Cardiac muscle cell (in vitro differentiated cells and primary cell): ENCODE measurements around the gene SMARCA4. TPM values are rescaled to one million over a fixed set of nuclear protein-coding genes. Genes with fewer than 3 reads are reported as not detected.
A peak's percentile ranks its signal among the peaks of the same experiment; 100 is the strongest.
"Not testable (repeated sequence)": the region's sequence is repeated elsewhere in the genome, so short reads cannot be mapped to it uniquely, and the experiment has no call there.

ENCODE experiments used
- DNase-seq, 2 donors: peaks; one replicate each; pipeline versions ENCODE4 v3.0.0 to v3.0.0-alpha.2; 2010 to 2017; ENCODE audit warnings: low read depth in 1 of 2, low spot score in 1 of 2
- H3K27ac ChIP-seq: fragments of 200-600 bp; sonication (generic); 2 replicates; pipeline ENCODE4 v1.5.1; 2016
- H3K27me3 ChIP-seq: fragments of 200-600 bp; sonication (generic); 2 replicates; pipeline ENCODE4 v1.6.0; 2016; ENCODE audit warnings: control low read depth
- H3K36me3 ChIP-seq: fragments of 200-600 bp; sonication (generic); 2 replicates; pipeline ENCODE4 v1.5.1; 2016; ENCODE audit warnings: control low read depth
- H3K4me1 ChIP-seq: fragments of 200-600 bp; sonication (generic); 2 replicates; pipeline ENCODE4 v1.8.1; 2017; ENCODE audit warnings: low read depth, mild to moderate bottlenecking, mixed run types
- H3K4me3 ChIP-seq: fragments of 200-600 bp; sonication (generic); 2 replicates; pipeline ENCODE4 v1.5.1; 2016; ENCODE audit warnings: mild to moderate bottlenecking
- H3K9me3 ChIP-seq: fragments of 200-600 bp; sonication (generic); 2 replicates; pipeline ENCODE4 v1.5.1; 2017; ENCODE audit warnings: low read depth, mild to moderate bottlenecking, control low read depth
- CTCF ChIP-seq: IDR thresholded peaks from 2 replicates; pipeline ENCODE4 v1.5.1; 2012; ENCODE audit warnings: low read depth, mild to moderate bottlenecking, low read length
- polyA plus RNA-seq: library from polyadenylated mRNA; unstranded; fragments of >200 nt; fragmentation: Nextera tagmentation; extraction: Ambion mirVana; gene quantifications from 2 replicates; pipeline ENCODE4 v1.2.1, GENCODE V29; 2016
- total RNA-seq: library from RNA; depleted of rRNA; stranded (reverse); fragments of >200 nt; gene quantifications from 2 replicates; pipeline ENCODE4 v1.2.3, GENCODE V29; 2016

SMARCA4 gene
- total and polyA plus RNA-seq, 2 experiments from 2014 or later = 178 to 212 TPM

GRCh38 chr19:11094520-11094894, 133.7 kb downstream of the SMARCA4 start:
- no peak for TF ChIP-seq CTCF
- H3K9me3 ChIP-seq = no peaks in the 10 kb centered on the region
- H3K4me3 ChIP-seq = no peak overlapping the region
- peaks cover 14% of the 10 kb centered on the region for H3K4me1 ChIP-seq
- peak overlapping the region; percentile 13 for H3K27ac ChIP-seq
- H3K36me3 ChIP-seq = peaks cover 24% of the 10 kb centered on the region
- no peak for DNase-seq
- H3K27me3 ChIP-seq = no peaks in the 10 kb centered on the region

GRCh38 chr19:11096210-11096841, 135.5 kb downstream of the SMARCA4 start:
- Histone ChIP-seq H3K27ac (peak overlapping the region; percentile 68), H3K36me3 (peaks cover 36% of the 10 kb centered on the region), H3K4me1 (peaks cover 12% of the 10 kb centered on the region), H3K4me3 (no peak overlapping the region), H3K9me3 (no peaks in the 10 kb centered on the region), H3K27me3 (no peaks in the 10 kb centered on the region)
- peak in 1 of 2 donors; percentile 85 for DNase-seq
- TF ChIP-seq CTCF = no peak

GRCh38 chr19:11097367-11097766, 136.5 kb downstream of the SMARCA4 start:
- not testable (repeated sequence) for H3K4me1 ChIP-seq, H3K9me3 ChIP-seq, H3K27ac ChIP-seq, H3K27me3 ChIP-seq, DNase-seq, H3K4me3 ChIP-seq
- peaks cover 42% of the 10 kb centered on the region for H3K36me3 ChIP-seq

- Histone ChIP-seq H3K4me1 (no peaks in the 10 kb centered on the region), H3K36me3 (peaks cover 52% of the 10 kb centered on the region), H3K27me3 (no peaks in the 10 kb centered on the region), H3K9me3 (no peaks in the 10 kb centered on the region), H3K27ac (no peak overlapping the region), H3K4me3 (no peak overlapping the region)
- TF ChIP-seq CTCF = no peak
- no peak for DNase-seq
Measured at GRCh38 chr19:11098327-11098726, 137.5 kb downstream of the SMARCA4 start.

GRCh38 chr19:11098861-11099260, 138.0 kb downstream of the SMARCA4 start:
- Histone ChIP-seq H3K4me1 (no peaks in the 10 kb centered on the region), H3K36me3 (peaks cover 56% of the 10 kb centered on the region), H3K27me3 (no peaks in the 10 kb centered on the region), H3K9me3 (no peaks in the 10 kb centered on the region), H3K4me3 (no peak overlapping the region), H3K27ac (no peak overlapping the region)
- no peak for DNase-seq
- TF ChIP-seq CTCF = no peak

- H3K27me3 ChIP-seq = no peaks in the 10 kb centered on the region
Measured at GRCh38 chr19:11100049-11100448, 139.2 kb downstream of the SMARCA4 start.

More at GRCh38 chr19:11100049-11100448, 139.2 kb downstream of the SMARCA4 start:
- Histone ChIP-seq H3K4me1 (no peaks in the 10 kb centered on the region), H3K27ac (peak overlapping the region; percentile 3), H3K36me3 (peaks cover 58% of the 10 kb centered on the region), H3K9me3 (no peaks in the 10 kb centered on the region), H3K4me3 (no peak overlapping the region)
- no peak for TF ChIP-seq CTCF
- no peak for DNase-seq
